HepG2 (cell line): ENCODE measurements around the gene DCTN3. TPM values are rescaled to one million over a fixed set of nuclear protein-coding genes. Genes with fewer than 3 reads are reported as not detected.

ENCODE experiments used
- ADNP ChIP-seq: sonication (generic); formaldehyde crosslinking; IDR thresholded peaks from 2 replicates; pipeline ENCODE4 v1.4.0; 2020; ENCODE audit warnings: missing genetic modification reagents
- ATF1 ChIP-seq: IDR thresholded peaks from 2 replicates; pipeline ENCODE4 v1.6.1; 2016; ENCODE audit warnings: mild to moderate bottlenecking, control low read depth
- ATF7-NPFF ChIP-seq: sonication (generic); formaldehyde crosslinking; IDR thresholded peaks from 2 replicates; pipeline ENCODE4 v1.8.1; 2023; ENCODE audit warnings: mild to moderate bottlenecking, low read depth, missing genetic modification reagents, moderate library complexity
- BCL6 ChIP-seq: IDR thresholded peaks from 2 replicates; pipeline ENCODE4 v1.6.1; 2016; ENCODE audit warnings: missing genetic modification reagents, missing compliant biosample characterization
- CBX5 ChIP-seq: sonication (generic); formaldehyde crosslinking; IDR thresholded peaks from 2 replicates; pipeline ENCODE4 v1.4.0; 2020; ENCODE audit warnings: missing genetic modification reagents, borderline replicate concordance
- FOXM1 ChIP-seq: sonication (generic); formaldehyde crosslinking; IDR thresholded peaks from 2 replicates; pipeline ENCODE4 v1.5.0; 2020; ENCODE audit warnings: missing genetic modification reagents
- KDM3A ChIP-seq: IDR thresholded peaks from 2 replicates; pipeline ENCODE4 v1.6.1; 2018; ENCODE audit warnings: low read depth, missing compliant biosample characterization
- KDM5B ChIP-seq: sonication (generic); formaldehyde crosslinking; IDR thresholded peaks from 2 replicates; pipeline ENCODE4 v1.4.0; 2020; ENCODE audit warnings: missing genetic modification reagents, mild to moderate bottlenecking, borderline replicate concordance
- LCORL ChIP-seq, 2 experiments: fragments of 450-650 bp in 1 of 2; sonication (generic) in 1 of 2; formaldehyde crosslinking in 1 of 2; IDR thresholded peaks; 2 replicates each; pipeline versions ENCODE4 v1.5.0 to v1.6.1; 2017 to 2020; ENCODE audit warnings: antibody characterized with exemption in 1 of 2, missing genetic modification reagents in 1 of 2
- MED8 ChIP-seq: sonication (generic); formaldehyde crosslinking; IDR thresholded peaks from 2 replicates; pipeline ENCODE4 v1.8.1; 2023; ENCODE audit warnings: mild to moderate bottlenecking, missing genetic modification reagents; ENCODE audit not compliant: insufficient replicate concordance
- MEIS1 ChIP-seq: sonication (generic); formaldehyde crosslinking; IDR thresholded peaks from 2 replicates; pipeline ENCODE4 v1.9.0; 2021; ENCODE audit warnings: mild to moderate bottlenecking, missing genetic modification reagents, moderate library complexity, borderline replicate concordance
- REPIN1 ChIP-seq: sonication (generic); formaldehyde crosslinking; IDR thresholded peaks from 2 replicates; pipeline ENCODE4 v1.8.0; 2022; ENCODE audit warnings: missing genetic modification reagents, low read depth, mild to moderate bottlenecking, borderline replicate concordance
- RFX1 ChIP-seq: fragments of 450-650 bp; IDR thresholded peaks from 2 replicates; pipeline ENCODE4 v1.6.1; 2017
- RXRB ChIP-seq: IDR thresholded peaks from 2 replicates; pipeline ENCODE4 v1.6.1; 2016; ENCODE audit warnings: borderline replicate concordance, missing genetic modification reagents, missing compliant biosample characterization
- ZFP62 ChIP-seq: sonication (generic); formaldehyde crosslinking; IDR thresholded peaks from 2 replicates; pipeline ENCODE4 v1.4.0; 2020; ENCODE audit warnings: missing genetic modification reagents
- ZNF143 ChIP-seq: sonication (generic); formaldehyde crosslinking; IDR thresholded peaks from 2 replicates; pipeline ENCODE4 v1.4.0; 2020; ENCODE audit warnings: missing genetic modification reagents
- ZNF224 ChIP-seq: sonication (generic); formaldehyde crosslinking; IDR thresholded peaks from 2 replicates; pipeline ENCODE4 v1.5.0; 2020; ENCODE audit warnings: mild to moderate bottlenecking, missing genetic modification reagents
- ZNF3 ChIP-seq: IDR thresholded peaks from 2 replicates; pipeline ENCODE4 v1.7.0; 2017; ENCODE audit warnings: inconsistent platforms
- ZNF530 ChIP-seq: sonication (generic); formaldehyde crosslinking; IDR thresholded peaks from 2 replicates; pipeline ENCODE4 v1.5.0; 2020; ENCODE audit warnings: low read depth, mild to moderate bottlenecking, missing genetic modification reagents
- ZNF577 ChIP-seq: sonication (generic); formaldehyde crosslinking; IDR thresholded peaks from 2 replicates; pipeline ENCODE4 v1.4.0; 2020; ENCODE audit warnings: mild to moderate bottlenecking, low read depth, missing genetic modification reagents, borderline replicate concordance
- polyA plus RNA-seq, 8 experiments: library from polyadenylated mRNA; depleted of rRNA in 3 of 8; stranded (reverse) in 7 of 8; unstranded in 1 of 8; fragments of >200 nt; fragmentation: Illumina TruSeq in 4 of 8; extraction: Trizol in 4 of 8; gene quantifications; 2 replicates each; pipeline versions ENCODE4 v1.2.1 to v1.2.3, GENCODE V29; 2011 to 2016; ENCODE audit warnings: low read depth in 4 of 8, missing spikeins in 1 of 8, mixed read lengths in 1 of 8; ENCODE audit not compliant: insufficient read depth in 1 of 8
- total RNA-seq, 5 experiments: library from RNA; depleted of rRNA; stranded (reverse); fragments of >200 nt; fragmentation: Illumina TruSeq; extraction: Trizol; gene quantifications; 2 replicates each; pipeline ENCODE4 v1.2.3, GENCODE V29; 2016; ENCODE audit warnings: low read depth in 1 of 5
- TF ChIP-seq, protein P1 (sequence below): sonication (generic); formaldehyde crosslinking; IDR thresholded peaks from 2 replicates; pipeline ENCODE4 v1.8.1; 2023; ENCODE audit warnings: missing genetic modification reagents, inconsistent platforms, borderline replicate concordance
- TF ChIP-seq, protein P2 (sequence below): sonication (generic); formaldehyde crosslinking; IDR thresholded peaks from 2 replicates; pipeline ENCODE4 v1.4.0; 2020; ENCODE audit warnings: missing genetic modification reagents
- TF ChIP-seq, protein P3 (sequence below), 2 experiments: sonication (generic) in 1 of 2; formaldehyde crosslinking in 1 of 2; IDR thresholded peaks; 2 replicates each; pipeline versions ENCODE4 v1.4.0 to v1.6.1; 2016 to 2020; ENCODE audit warnings: borderline replicate concordance in 1 of 2, low read depth in 1 of 2, mild to moderate bottlenecking in 1 of 2, missing genetic modification reagents in 1 of 2
- TF ChIP-seq, protein P4 (sequence below): sonication (generic); formaldehyde crosslinking; IDR thresholded peaks from 2 replicates; pipeline ENCODE4 v1.4.0; 2020; ENCODE audit warnings: mild to moderate bottlenecking, low read depth, missing genetic modification reagents

The DCTN3 gene
- total and polyA plus RNA-seq, 2 of the 13 experiments (the other 11 are each of a cell fraction or from before 2014, with no cell fraction given), result 27.4 to 34.5 TPM

DNA sequence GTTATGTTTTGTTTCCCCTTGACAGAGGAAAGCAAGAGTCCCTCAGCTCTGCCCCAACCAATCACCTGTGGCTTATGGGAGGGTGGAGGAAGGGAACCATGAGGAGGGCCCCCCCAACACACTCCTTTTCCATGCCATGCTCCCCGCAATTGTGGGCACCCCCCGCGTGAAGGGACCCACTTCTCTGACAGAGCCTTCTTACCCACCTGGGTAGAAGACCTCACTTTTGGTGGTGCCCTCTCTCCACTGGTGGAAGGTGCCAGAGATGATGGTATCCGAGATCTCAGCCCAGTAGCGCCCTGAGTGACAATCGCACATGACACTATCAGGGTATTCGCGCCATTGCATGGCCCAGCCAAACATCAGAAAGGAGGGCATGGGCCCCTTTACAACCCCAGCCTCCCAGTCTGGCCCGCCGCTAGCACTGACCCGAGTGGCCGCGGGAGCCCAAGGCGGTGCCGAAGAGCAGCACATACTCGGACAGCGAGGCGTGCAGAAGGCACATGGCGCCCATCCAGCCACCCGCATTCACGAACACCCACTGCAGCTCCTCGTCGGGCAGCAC lies 16.6 kb upstream of the DCTN3 start (continued):
- no peak for TF ChIP-seq ZNF143 (CRISPR knock-in tag)
- no peak for TF ChIP-seq ATF7-NPFF (CRISPR knock-in tag)
- no peak for TF ChIP-seq ZFP62 (CRISPR knock-in tag)
- 0 out of 2 replicates have a peak, but pooled peaks have one; percentile 8 for TF ChIP-seq FOXM1 (CRISPR knock-in tag)
- TF ChIP-seq ZNF3 (CRISPR knock-in tag), result no peak
- no peak for TF ChIP-seq BCL6 (CRISPR knock-in tag)
- TF ChIP-seq, protein P1, sequence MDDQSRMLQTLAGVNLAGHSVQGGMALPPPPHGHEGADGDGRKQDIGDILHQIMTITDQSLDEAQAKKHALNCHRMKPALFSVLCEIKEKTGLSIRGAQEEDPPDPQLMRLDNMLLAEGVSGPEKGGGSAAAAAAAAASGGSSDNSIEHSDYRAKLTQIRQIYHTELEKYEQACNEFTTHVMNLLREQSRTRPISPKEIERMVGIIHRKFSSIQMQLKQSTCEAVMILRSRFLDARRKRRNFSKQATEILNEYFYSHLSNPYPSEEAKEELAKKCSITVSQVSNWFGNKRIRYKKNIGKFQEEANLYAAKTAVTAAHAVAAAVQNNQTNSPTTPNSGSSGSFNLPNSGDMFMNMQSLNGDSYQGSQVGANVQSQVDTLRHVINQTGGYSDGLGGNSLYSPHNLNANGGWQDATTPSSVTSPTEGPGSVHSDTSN, result no peak
- no peak for TF ChIP-seq CBX5 (CRISPR knock-in tag)
- TF ChIP-seq ADNP (CRISPR knock-in tag), result no peak
- TF ChIP-seq ZNF224 (CRISPR knock-in tag), result no peak
- TF ChIP-seq, protein P2, sequence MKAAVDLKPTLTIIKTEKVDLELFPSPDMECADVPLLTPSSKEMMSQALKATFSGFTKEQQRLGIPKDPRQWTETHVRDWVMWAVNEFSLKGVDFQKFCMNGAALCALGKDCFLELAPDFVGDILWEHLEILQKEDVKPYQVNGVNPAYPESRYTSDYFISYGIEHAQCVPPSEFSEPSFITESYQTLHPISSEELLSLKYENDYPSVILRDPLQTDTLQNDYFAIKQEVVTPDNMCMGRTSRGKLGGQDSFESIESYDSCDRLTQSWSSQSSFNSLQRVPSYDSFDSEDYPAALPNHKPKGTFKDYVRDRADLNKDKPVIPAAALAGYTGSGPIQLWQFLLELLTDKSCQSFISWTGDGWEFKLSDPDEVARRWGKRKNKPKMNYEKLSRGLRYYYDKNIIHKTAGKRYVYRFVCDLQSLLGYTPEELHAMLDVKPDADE (CRISPR knock-in tag), result 0 out of 2 replicates have a peak, but pooled peaks have one; percentile 22
- no peak for TF ChIP-seq MED8 (CRISPR knock-in tag)
- TF ChIP-seq RXRB (CRISPR knock-in tag), result no peak
- no peak for TF ChIP-seq ZNF530 (CRISPR knock-in tag)
- TF ChIP-seq KDM3A (CRISPR knock-in tag), result no peak
- no peak; the same call in 1 of the 2 replicates for TF ChIP-seq MEIS1 (CRISPR knock-in tag)
- TF ChIP-seq ZNF577, result no peak
- TF ChIP-seq, protein P3, sequence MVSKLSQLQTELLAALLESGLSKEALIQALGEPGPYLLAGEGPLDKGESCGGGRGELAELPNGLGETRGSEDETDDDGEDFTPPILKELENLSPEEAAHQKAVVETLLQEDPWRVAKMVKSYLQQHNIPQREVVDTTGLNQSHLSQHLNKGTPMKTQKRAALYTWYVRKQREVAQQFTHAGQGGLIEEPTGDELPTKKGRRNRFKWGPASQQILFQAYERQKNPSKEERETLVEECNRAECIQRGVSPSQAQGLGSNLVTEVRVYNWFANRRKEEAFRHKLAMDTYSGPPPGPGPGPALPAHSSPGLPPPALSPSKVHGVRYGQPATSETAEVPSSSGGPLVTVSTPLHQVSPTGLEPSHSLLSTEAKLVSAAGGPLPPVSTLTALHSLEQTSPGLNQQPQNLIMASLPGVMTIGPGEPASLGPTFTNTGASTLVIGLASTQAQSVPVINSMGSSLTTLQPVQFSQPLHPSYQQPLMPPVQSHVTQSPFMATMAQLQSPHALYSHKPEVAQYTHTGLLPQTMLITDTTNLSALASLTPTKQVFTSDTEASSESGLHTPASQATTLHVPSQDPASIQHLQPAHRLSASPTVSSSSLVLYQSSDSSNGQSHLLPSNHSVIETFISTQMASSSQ (IDR thresholded peaks at IDR 0.05; ENCODE audit: low read depth), result no peak
- TF ChIP-seq, protein P3 (CRISPR knock-in tag; IDR thresholded peaks at IDR 0.05; ENCODE audit: borderline replicate concordance), result no peak
- no peak for TF ChIP-seq LCORL (IDR thresholded peaks at IDR 0.05)
- TF ChIP-seq LCORL (CRISPR knock-in tag; IDR thresholded peaks at IDR 0.05), result 0 out of 2 replicates have a peak, but pooled peaks have one; percentile 6
- TF ChIP-seq, protein P4, sequence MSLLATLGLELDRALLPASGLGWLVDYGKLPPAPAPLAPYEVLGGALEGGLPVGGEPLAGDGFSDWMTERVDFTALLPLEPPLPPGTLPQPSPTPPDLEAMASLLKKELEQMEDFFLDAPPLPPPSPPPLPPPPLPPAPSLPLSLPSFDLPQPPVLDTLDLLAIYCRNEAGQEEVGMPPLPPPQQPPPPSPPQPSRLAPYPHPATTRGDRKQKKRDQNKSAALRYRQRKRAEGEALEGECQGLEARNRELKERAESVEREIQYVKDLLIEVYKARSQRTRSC (CRISPR knock-in tag), result no peak
- TF ChIP-seq KDM5B (CRISPR knock-in tag), result no peak
- no peak for TF ChIP-seq REPIN1 (CRISPR knock-in tag)
- TF ChIP-seq ATF1 (CRISPR knock-in tag), result no peak
- TF ChIP-seq RFX1, result no peak
